ENCODE data around the gene GOLGA6A.

- TF ChIP-seq CTCF (conservative IDR thresholded peaks at IDR 0.05; ENCODE audit: low read depth, low read length), result no peak
- TF ChIP-seq EZH2phosphoT487 (IDR thresholded peaks at IDR 0.05; ENCODE audit: borderline replicate concordance, low read length), result no peak
These were observed 42.7 kb downstream of the GOLGA6A start for GRCh38 chr15:74039656-74040010.
